Esophagus muscularis mucosa (tissue), 4 donors: Measurements from ENCODE around the gene CLCNKA. TPM values are rescaled to one million over a fixed set of nuclear protein-coding genes. Genes with fewer than 3 reads are reported as not detected.
"Not testable (repeated sequence)": the region's sequence is repeated elsewhere in the genome, so short reads cannot be mapped to it uniquely, and the experiment has no call there.

ENCODE experiments used
- DNase-seq: peaks from one replicate; pipeline ENCODE4 v3.0.0-alpha.2; 2017; ENCODE audit errors: extremely low spot score
- H3K27ac ChIP-seq, 4 donors: fragments of 200-600 bp; sonication (generic); replicated peaks in 1 of 4; 1 replicate in 3 of 4; 2 replicates in 1 of 4; pipeline ENCODE4 v1.5.1; 2016 to 2019; ENCODE audit warnings: mild to moderate bottlenecking in 1 of 4
- H3K27me3 ChIP-seq, 4 donors: fragments of 200-600 bp; sonication (generic); one replicate each; pipeline versions ENCODE4 v1.5.1 to v1.6.0; 2016 to 2019
- H3K36me3 ChIP-seq, 4 donors: fragments of 200-600 bp; sonication (generic); one replicate each; pipeline ENCODE4 v1.5.1; 2016 to 2019
- H3K4me1 ChIP-seq, 4 donors: fragments of 200-600 bp; sonication (generic); one replicate each; pipeline ENCODE4 v1.5.1; 2016 to 2019
- H3K4me3 ChIP-seq, 4 donors: fragments of 200-600 bp; sonication (generic); 1 replicate in 2 of 4; 2 replicates in 2 of 4; pipeline ENCODE4 v1.5.1; 2016 to 2019; ENCODE audit warnings: mild to moderate bottlenecking in 4 of 4, moderate library complexity in 1 of 4
- H3K9me3 ChIP-seq, 4 donors: fragments of 200-600 bp; sonication (generic); 1 replicate in 3 of 4; 2 replicates in 1 of 4; pipeline ENCODE4 v1.5.1; 2016 to 2019
- CTCF ChIP-seq, 3 experiments: fragments of 200-600 bp in 2 of 3; fragments of 450-650 bp in 1 of 3; sonication (generic) in 2 of 3; IDR thresholded peaks; one replicate each; pipeline ENCODE4 v1.5.1; 2017 to 2019; ENCODE audit warnings: antibody characterized with exemption in 3 of 3, mild to moderate bottlenecking in 2 of 3, moderate library complexity in 1 of 3
- EP300 ChIP-seq: sonication (generic); formaldehyde crosslinking; IDR thresholded peaks from one replicate; pipeline ENCODE4 v1.6.1; 2017; ENCODE audit warnings: antibody characterized with exemption
- POLR2A ChIP-seq: fragments of 450-650 bp; IDR thresholded peaks from one replicate; pipeline ENCODE4 v1.6.1; 2017; ENCODE audit warnings: antibody characterized with exemption, moderate library complexity, mild to moderate bottlenecking, low read depth
- POLR2AphosphoS5 ChIP-seq, 2 donors: sonication (generic); formaldehyde crosslinking; IDR thresholded peaks; one replicate each; pipeline ENCODE4 v1.6.1; 2017; ENCODE audit warnings: antibody characterized with exemption in 2 of 2
- WGBS: methylation state at CpG from one replicate; pipeline ENCODE4 v1.1.5; 2018; 5-methylcytosine and 5-hydroxymethylcytosine counted together
- intact Hi-C: fragments of 100-400 bp; cut with DNase I; formaldehyde crosslinking; loops from one replicate; pipeline ENCODE4 v1.15.1; 2023
- total RNA-seq, 4 donors: library from RNA; depleted of rRNA; stranded (reverse); fragments of >200 nt; gene quantifications; one replicate each; pipeline versions ENCODE4 v1.1.0 to v1.2.1, GENCODE V29; 2016

Gene CLCNKA
- total RNA-seq, 4 donors from 2014 or later: 0.17 to 0.42 (median 0.33) TPM; not detected in 1

- Histone ChIP-seq H3K36me3 (no peaks in the 10 kb centered on the region), H3K27ac (no peak overlapping the region), H3K4me3 (no peak overlapping the region), H3K9me3 (no peaks in the 10 kb centered on the region), H3K4me1 (peaks cover 16 to 29% (median 27%) of the 10 kb centered on the region in 4 donors), H3K27me3 (no peaks in the 10 kb centered on the region)
- intact Hi-C loops: no loop called here
- DNase-seq: no peak
- 88% methylated on average over 1 of the region's 1 CpG for WGBS
- TF ChIP-seq CTCF (IDR thresholded peaks at IDR 0.05) (no peak), EP300 (no peak), POLR2A (no peak), POLR2AphosphoS5 (IDR thresholded peaks at IDR 0.05) (no peak)
These were observed 7.5 kb downstream of the CLCNKA start for GRCh38 chr1:16029288-16029687.

DNA sequence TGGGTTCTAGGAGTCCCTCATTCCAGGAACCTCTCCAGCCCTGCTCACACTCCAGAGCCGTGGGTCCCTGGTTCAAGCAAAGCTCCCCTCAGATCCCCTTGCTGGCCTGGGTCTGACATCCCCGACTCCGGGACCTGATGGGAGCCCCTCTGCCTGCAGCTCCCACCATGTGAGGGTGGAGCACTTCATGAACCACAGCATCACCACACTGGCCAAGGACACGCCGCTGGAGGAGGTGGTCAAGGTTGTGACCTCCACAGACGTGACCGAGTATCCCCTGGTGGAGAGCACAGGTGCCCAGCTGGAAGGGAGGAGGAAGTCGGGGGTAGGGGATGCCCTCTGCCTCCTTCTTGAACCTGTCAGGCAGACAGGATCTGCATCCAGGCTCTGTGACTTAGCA lies 9.7 kb downstream of the CLCNKA start:
- Histone ChIP-seq H3K9me3 (no peaks in the 10 kb centered on the region), H3K27me3 (no peaks in the 10 kb centered on the region), H3K4me3 (no peak overlapping the region), H3K36me3 (no peaks in the 10 kb centered on the region), H3K4me1 (peaks cover 16 to 25% (median 24%) of the 10 kb centered on the region in 4 donors), H3K27ac (no peak overlapping the region)
- no peak for TF ChIP-seq POLR2AphosphoS5 (IDR thresholded peaks at IDR 0.05)
- TF ChIP-seq CTCF (IDR thresholded peaks at IDR 0.05): no peak
- TF ChIP-seq EP300: no peak
- no peak for TF ChIP-seq POLR2A
- no peak for DNase-seq
- intact Hi-C loops: no loop called here
- no CpG with 5 or more reads among the region's 8 CpGs for WGBS

DNA sequence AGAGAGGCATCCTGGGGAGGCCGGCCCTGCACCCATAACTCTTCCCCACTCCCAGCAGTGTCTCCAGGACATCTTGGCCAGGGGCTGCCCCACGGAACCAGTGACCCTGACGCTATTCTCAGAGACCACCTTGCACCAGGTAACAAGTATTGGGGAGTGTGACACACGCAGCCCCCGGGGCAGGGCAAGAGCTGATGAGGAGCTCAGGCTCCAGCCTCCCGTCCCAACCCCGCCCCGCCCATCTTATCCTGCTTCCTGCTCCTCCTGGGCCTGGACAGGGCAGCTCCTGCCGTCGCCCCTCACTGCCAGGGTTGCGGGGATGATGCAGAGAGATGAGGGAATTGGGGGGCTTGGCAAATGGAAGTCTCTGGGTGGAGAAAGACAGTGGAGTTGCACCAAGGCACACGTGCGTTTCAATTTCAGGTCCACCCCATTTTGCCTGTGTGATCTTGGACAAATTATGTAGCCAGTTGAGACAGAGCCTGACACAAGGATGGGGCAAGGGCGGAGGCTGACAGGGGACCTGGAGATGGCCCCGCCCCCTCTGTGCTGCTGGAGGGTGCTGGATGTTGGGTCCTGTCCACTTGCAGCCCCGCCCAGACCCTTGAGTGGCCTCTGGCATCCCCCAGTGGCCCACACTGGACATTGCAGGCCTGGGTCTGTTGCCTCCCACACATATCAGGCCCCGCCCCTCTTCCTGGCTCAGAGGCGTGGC lies 10.7 kb downstream of the CLCNKA start:
- no peak for DNase-seq
- Histone ChIP-seq H3K27ac (no peak overlapping the region), H3K4me3 (no peak overlapping the region), H3K36me3 (no peaks in the 10 kb centered on the region), H3K27me3 (no peaks in the 10 kb centered on the region), H3K9me3 (no peaks in the 10 kb centered on the region), H3K4me1 (peaks cover 7 to 15% (median 14%) of the 10 kb centered on the region in 4 donors)
- intact Hi-C loops: loop anchor here (1.0 kb wide), 1 partner anchor 23 kb away; no protein-coding TSS in a partner anchor
- WGBS: 41% methylated on average over 7 of the region's 18 CpGs
- TF ChIP-seq POLR2AphosphoS5 (IDR thresholded peaks at IDR 0.05) (peak; percentile 33 to 37), EP300 (no peak), POLR2A (no peak), CTCF (IDR thresholded peaks at IDR 0.05) (peak in 2 of 3 experiments; percentile 91 to 100)

DNA sequence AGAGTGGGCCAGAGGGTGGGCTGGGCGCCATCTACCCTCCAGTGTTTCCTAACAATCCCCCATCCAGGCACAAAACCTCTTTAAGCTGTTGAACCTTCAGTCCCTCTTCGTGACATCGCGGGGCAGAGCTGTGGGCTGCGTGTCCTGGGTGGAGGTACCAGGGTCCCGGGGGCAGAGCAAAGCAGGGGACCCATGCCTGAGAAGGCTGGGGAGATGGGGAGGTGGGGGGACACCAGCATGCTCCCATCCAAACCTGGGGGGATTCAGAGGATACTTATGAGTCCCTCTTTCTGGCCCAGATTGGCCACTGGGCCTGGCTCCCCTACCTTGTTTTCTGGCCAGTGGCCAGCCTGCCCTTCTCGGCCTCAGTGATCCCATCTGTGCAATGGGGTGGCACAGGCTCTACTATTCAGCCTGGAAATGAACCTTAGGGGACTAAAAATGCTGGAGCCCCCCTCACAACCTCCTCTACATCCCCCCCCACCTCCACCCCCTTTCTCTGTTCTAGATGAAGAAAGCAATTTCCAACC lies 11.3 kb downstream of the CLCNKA start:
- H3K36me3 ChIP-seq, intact Hi-C loops, H3K27ac ChIP-seq, H3K9me3 ChIP-seq, H3K4me3 ChIP-seq, H3K27me3 ChIP-seq, DNase-seq: not testable (repeated sequence)
- peaks cover 7 to 15% (median 14%) of the 10 kb centered on the region in 4 donors for H3K4me1 ChIP-seq
- WGBS: 51% methylated on average over 5 of the region's 7 CpGs

- DNase-seq, H3K4me3 ChIP-seq, H3K27ac ChIP-seq, H3K27me3 ChIP-seq, H3K9me3 ChIP-seq, H3K36me3 ChIP-seq, intact Hi-C loops: not testable (repeated sequence)
- peaks cover 7 to 15% (median 14%) of the 10 kb centered on the region in 4 donors for H3K4me1 ChIP-seq
- WGBS: 87% methylated on average over 7 of the region's 11 CpGs
These were observed 14.6 kb downstream of the CLCNKA start for GRCh38 chr1:16036461-16036860.

DNA sequence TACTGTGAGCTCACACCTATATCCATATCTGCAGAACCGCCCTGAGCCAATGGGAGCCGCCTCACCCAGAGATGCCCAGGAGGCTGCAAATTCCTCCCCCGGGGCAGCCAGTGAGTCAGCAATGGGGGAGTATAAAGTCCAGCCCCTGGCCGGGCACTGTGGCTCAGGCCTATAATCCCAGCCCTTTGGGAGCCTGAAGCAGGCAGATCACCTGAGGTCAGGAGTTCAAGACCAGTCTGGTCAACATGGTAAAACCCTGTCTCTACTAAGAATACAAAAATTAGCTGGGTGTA lies 16.7 kb downstream of the CLCNKA start:
- intact Hi-C loops: loop anchor here (1.0 kb wide), 1 partner anchor 20 kb away; no protein-coding TSS in a partner anchor
- H3K27ac ChIP-seq: no peak overlapping the region
- TF ChIP-seq CTCF (IDR thresholded peaks at IDR 0.05): no peak
- no peak for TF ChIP-seq EP300
- no peak for TF ChIP-seq POLR2AphosphoS5 (IDR thresholded peaks at IDR 0.05)
- TF ChIP-seq POLR2A: no peak
- 100% methylated on average over 2 of the region's 4 CpGs for WGBS
- no peak for DNase-seq
- no peaks in the 10 kb centered on the region for H3K27me3 ChIP-seq
- H3K9me3 ChIP-seq: no peaks in the 10 kb centered on the region
- no peaks in the 10 kb centered on the region for H3K36me3 ChIP-seq
- H3K4me1 ChIP-seq: no peaks in the 10 kb centered on the region
- H3K4me3 ChIP-seq: no peak overlapping the region

DNA sequence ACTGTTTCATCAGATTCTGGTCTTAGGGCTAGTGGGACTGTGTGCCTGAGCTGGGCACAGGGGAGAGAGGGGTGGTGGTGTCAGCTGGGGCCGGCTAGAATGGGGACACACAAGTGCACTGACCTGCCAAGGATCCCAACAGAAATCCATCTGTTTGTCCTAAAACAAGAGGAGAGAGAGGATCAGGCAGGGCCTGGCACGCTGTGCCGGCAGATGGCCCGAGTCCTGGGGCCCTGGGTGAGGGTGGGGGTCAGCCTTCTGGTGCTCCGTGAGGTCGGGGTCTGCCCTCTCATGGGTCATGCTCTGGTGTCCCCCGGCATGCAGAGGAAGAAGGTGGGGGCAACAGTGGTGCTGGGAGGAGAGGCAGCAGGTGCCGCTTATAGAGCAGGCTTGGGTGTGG lies 18.0 kb downstream of the CLCNKA start:
- H3K9me3 ChIP-seq, H3K27me3 ChIP-seq, H3K36me3 ChIP-seq, H3K4me3 ChIP-seq, intact Hi-C loops, H3K27ac ChIP-seq, DNase-seq, H3K4me1 ChIP-seq: not testable (repeated sequence)
- 92% methylated on average over 4 of the region's 8 CpGs for WGBS
